ENCODE measurements around the gene CNPY1.
"Not testable (repeated sequence)": the region's sequence is repeated elsewhere in the genome, so short reads cannot be mapped to it uniquely, and the experiment has no call there.

The CNPY1 gene

DNA sequence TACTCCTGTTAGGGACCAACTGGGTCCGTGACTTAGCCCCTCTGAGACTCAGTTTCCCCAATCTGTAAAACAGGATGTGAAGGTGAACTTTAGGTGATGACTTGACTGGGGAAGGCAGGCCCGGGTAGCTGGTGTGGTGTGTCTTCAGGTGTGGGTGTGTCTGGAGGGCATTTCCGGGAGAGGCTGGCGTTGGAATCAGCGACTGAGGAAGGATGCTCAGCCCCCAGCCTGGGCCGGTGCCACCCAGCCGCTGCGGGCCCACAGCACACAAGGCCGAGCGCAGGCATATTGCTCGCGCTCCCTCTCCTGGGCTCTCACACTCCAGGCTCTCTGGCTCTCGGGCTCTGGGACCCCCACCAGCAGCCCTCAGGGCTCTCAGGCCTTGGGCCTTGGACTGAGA is 31.7 kb upstream of the CNPY1 start:
- no peak for DNase-seq (ENCODE audit: low read depth)

GRCh38 chr7:155577509-155577905 is 31.1 kb upstream of the CNPY1 start:
- DNase-seq (ENCODE audit: low read depth): no peak

- DNase-seq (ENCODE audit: low read depth): no peak
Observed at GRCh38 chr7:155576900-155577508, 30.6 kb upstream of the CNPY1 start.

- DNase-seq (ENCODE audit: low read depth): no peak
Observed at GRCh38 chr7:155576416-155576815, 30.1 kb upstream of the CNPY1 start.

- no peak for DNase-seq (ENCODE audit: low read depth)
Observed at GRCh38 chr7:155574556-155575290, 28.4 kb upstream of the CNPY1 start.

DNA sequence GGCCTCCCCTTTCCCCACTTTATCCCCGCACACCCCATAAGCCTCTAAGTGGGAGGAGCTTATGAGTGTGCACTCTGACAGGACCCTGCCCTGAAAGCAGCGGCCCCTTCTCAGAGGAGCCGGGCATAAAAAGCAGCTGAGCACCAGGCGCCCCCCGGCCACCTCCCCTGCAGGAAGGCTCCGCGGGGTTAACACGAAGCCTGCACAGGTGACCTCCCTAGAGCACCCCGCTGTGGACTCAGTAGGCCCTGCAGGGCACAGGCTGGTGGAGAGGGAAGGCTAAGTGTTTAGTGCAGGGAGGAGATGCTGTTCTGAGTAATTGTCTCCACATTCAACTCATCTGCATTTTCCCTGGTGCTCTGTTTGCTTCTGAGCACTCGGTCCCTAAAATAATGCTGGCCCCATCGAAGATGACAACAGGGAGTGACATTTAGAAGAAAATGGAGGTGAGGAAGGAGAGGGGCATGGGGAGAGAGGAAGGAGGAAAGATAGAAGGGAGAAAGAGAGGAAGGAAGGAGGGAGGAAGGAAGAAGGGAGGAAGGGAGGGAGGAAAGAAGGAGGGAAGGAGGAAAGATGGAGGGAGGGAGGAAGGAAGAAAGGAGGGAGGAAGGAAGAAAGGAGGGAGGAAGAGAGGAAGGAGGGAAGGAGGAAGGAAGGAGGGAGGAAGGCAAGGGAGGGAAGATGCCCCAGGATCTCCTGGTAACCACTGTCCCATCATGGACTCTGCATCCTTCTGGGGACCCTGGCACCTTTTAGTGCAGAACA is 25.4 kb upstream of the CNPY1 start:
- no peak for DNase-seq (ENCODE audit: low read depth)

- no peak for DNase-seq (ENCODE audit: low read depth)
Observed at GRCh38 chr7:155570991-155571390, 24.6 kb upstream of the CNPY1 start.

DNA sequence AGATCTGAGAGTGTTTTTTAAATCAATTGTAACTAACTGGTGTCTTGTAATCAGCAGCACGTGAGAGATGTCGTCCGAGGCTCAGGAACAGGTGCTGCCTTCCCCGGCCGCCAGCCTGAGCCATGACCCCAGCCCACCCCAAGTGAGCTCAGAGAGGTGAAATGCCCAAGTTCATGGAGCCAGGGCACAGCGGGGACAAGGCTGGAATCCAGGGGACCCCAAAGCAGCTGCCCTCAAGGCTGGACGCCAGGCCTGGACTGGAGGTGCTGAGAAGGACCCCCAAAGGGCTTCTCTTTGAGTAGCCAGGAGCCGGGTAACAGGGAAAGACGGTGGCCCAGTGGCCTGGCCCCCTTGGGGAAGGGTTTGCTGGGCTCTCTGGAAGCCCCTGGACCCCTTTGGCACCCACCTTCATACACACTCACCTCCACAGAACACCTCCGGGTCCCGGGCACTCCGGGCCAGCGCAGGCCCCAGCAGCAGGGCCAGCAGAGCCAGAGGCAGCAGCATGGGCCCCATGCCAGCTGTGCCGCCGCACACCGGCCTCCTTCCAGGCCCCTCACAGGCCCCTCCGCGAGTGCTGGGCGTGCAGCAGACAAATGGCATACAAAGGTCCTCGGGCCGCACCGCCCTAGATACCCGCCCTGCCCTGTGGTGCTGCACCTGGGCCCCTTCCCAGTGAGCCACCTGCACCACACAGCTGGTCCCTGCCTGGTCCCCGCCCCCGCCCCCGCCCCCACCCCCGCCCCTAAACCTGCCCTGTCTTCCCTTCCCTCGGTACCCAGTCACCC is 24.0 kb upstream of the CNPY1 start:
- DNase-seq (ENCODE audit: low read depth): no peak

- DNase-seq (ENCODE audit: low read depth): no peak
Observed at GRCh38 chr7:155569681-155570080, 23.3 kb upstream of the CNPY1 start.

- DNase-seq (ENCODE audit: low read depth): no peak
Observed at GRCh38 chr7:155568842-155569494, 22.6 kb upstream of the CNPY1 start.

GRCh38 chr7:155568333-155568660 is 21.9 kb upstream of the CNPY1 start:
- DNase-seq (ENCODE audit: low read depth): no peak

DNA sequence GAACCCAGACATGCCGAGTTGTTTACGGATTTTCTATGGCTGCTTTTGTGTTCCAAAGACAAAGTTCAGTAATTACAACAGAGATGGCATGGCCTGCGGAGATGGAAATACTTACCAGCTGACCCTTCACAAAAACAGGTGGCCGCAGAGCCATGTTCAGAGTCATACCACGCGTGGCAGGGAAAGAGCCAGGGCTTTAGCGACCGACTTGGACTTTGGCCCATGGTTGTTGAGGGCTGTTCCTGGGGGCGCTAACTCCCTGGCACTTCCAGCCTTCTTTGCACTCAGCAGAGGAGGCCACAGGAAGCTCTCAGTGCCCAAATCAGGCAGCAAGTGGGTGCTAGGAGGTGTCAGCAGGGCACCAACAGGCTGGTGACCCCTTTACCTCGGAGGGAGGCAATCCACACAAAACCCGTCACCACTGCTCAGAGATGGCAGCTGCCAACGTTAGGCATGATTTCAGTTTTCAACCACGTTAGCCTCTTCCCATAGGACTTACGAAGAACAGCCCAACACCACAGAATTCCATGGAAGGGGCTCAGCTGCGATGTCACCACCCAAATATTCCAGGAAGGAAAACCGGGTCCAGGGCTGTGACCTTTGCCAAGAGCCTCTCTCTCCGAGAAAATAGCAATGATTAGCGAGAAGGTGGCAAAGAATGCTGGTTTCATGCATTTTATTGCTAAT is 21.4 kb upstream of the CNPY1 start:
- no peak for DNase-seq (ENCODE audit: low read depth)

DNA sequence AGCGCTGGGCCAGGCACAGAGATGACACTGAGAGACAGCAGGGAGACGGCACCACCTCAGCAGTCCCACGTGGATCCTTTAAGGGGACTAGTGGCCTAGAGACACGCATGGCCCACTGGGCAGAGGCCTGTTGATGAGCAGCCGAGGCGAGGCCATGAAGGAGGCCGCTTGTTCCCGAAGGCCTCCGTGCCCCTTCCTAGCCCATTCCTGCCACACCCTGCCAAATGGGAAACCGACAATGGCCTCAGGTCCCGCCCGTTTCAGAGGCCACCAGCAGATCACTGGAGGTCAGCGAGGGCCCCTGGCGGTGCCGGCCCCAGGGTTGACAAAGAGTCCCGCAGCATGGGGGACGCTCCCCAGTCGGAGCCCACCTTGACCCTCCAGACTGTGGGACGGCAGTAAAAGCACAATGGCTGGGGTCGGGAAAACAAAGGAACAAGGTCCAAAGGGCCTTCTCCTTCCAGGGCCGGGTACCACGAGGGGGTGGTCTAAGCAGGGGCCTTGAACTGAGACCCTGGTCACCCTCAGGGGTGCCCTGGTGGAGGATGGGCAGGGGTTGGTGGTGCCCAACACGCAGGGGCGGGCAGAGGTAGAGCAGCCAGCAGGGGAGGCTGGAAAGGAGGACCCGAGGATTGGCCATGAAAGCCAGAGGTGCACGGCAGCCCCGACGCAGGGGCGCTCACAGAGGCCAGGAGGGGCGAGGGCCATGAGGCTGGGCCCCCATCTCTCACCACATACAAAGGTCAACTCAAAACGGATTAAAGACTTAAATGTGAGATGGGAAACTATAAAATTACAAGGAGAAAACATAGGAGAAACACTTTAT is 19.9 kb upstream of the CNPY1 start:
- no peak for DNase-seq (ENCODE audit: low read depth)

- DNase-seq (ENCODE audit: low read depth): no peak
Observed at GRCh38 chr7:155565596-155565995, 19.2 kb upstream of the CNPY1 start.

DNA sequence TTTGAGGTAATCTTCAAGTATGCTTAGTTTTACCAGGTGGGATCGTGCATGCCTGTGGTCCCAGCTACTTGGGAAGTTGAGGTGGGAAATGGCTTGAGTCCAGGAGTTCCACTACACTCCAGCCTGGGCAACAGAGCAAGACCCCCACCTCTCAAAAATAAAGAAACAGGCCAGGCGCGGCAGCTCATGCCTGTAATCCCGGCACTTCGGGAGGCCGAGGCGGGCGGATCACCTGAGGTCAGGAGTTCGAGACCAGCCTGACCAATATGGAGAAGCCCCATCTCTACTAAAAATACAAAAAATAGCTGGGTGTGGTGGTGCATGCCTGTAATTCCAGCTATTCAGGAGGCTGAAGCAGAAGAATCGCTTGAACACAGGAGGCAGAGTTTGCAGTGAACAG is 16.6 kb upstream of the CNPY1 start:
- not testable (repeated sequence) for DNase-seq (ENCODE audit: low read depth)

DNA sequence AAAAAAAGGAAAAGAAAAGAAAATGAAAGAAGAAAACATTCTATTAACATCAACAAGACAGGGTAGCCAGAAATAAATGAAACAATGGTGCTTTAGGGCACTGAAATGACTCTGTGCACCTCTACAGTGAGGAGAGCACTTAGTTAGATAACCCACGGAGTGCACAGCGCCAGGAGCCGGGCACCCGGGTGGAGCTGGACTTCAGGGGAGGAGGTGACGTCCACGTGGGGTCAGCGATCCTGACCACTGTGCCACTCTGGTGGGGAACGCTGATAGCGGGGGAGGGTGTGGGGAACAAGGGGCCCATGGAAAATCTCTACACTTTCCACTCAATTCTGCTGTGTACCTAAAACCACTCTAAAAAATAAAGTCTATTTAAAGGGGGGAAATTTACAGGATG is 15.7 kb upstream of the CNPY1 start:
- DNase-seq (ENCODE audit: low read depth): no peak

GRCh38 chr7:155560982-155561686 is 14.8 kb upstream of the CNPY1 start:
- no peak for DNase-seq (ENCODE audit: low read depth)

DNA sequence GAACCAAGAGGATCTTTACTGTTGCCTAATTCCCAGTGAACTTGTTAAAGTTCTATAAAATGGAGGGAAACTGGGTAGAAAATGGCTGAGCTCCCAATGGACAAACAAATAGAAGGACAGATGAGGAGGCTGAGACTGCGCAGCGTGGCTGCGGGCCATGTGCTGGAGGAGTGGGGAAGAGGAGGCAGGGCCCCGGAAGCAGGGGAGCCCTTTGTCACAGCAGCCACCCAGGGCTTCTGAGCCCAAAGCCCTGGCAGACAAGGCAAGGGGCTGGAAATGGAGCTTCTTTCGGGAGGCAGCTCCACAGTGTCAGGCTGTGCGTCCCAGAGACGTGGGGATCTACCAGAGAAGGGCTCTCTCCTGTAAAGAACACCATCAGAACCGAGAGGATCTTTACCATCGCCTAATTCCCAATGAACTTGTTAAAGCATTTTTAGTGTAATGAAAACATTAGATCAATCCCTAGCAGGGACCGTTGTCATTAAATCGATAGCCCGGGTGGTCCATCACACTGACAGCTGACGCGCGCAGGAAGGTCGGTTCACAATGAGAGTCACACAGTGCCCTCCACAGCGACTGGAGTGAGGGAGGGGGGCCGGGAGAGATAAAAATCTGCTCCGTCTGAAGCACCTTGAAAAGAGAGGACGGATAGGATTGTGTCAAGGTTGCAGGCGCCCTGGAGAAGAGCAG is 14.0 kb upstream of the CNPY1 start:
- DNase-seq (ENCODE audit: low read depth): no peak

DNA sequence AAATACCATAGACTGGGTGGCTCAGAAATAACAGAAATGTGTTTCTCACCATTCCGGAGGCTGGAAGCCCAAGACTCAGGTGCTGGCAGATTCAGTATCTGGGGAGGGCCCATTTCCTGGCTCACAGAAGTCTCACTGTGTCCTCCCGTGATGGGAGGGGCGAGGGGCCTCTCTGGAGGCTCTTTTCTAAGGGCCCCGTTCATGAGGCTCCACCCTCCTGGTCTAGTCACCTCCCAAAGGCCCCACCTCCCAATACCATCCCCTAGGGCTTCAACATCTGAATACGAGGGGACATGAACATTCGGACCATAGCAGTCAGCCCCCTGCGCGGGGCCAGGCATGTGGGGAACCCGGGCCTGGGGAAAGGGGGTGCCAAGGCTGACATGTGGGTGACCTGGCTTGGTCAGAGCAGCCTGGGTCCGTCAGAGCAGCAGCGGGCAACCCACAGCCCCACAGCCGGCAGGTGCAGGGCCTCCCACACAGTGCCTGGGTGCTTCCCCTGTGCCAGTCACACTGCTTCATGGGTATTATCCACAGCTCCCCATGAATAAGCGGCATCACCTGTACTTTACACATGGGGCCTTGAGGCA is 13.3 kb upstream of the CNPY1 start:
- DNase-seq (ENCODE audit: low read depth): no peak

All from CMK (cell line).